ENCODE data around the gene HOXC13. TPM values are rescaled to one million over a fixed set of nuclear protein-coding genes. Genes with fewer than 3 reads are reported as not detected.

The HOXC13 gene
- total and polyA plus RNA-seq, 9 of the 15 experiments (the other 6 are each of a cell fraction or from before 2014, with no cell fraction given) = 0.03 to 0.29 (median 0.17) TPM; not detected in 2

DNA sequence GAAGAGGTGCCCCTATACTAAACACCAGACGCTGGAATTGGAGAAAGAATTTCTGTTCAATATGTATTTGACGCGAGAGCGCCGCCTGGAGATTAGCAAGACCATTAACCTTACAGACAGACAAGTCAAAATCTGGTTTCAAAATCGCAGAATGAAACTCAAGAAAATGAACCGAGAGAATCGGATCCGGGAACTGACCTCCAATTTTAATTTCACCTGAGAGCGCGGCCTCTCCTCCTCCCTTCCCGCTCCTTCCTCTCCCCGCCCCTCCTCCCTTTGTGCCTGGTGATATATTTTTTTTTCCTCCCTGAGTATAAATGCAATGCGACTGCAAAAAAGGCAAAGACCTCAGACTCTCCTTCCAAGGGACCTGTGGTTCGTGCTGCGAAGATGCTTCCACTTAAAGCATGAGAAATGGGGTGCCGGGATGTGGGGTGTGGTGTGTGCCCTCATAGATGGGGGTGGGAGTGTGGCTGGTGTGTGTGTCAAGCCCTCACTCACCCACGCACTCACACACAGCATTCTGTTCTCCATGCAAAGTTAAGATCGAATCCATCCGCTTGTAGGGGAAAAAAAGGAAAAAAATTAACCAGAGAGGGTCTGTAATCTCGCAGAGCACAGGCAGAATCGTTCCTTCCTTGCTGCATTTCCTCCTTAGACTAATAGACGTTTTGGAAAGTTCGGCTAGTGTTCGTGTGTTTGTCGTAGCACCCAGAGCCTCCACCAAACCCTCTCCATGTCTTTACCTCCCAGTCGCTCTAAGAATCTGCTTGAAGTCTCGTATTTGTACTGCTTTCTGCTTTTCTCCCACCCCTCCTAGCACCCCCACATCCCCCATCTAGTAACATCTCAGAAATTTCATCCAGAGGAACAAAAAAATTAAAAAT, 50.8 kb downstream of the HOXC13 start (continued):
- TF ChIP-seq, protein P1, sequence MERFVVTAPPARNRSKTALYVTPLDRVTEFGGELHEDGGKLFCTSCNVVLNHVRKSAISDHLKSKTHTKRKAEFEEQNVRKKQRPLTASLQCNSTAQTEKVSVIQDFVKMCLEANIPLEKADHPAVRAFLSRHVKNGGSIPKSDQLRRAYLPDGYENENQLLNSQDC (CRISPR knock-in tag; IDR thresholded peaks at IDR 0.05) = no peak
- TF ChIP-seq EZH2 (IDR thresholded peaks at IDR 0.05; ENCODE audit: borderline replicate concordance, low read depth, low read length) (no peak), PPARD (CRISPR knock-in tag; IDR thresholded peaks at IDR 0.05) (no peak), CEBPB (tag; IDR thresholded peaks at IDR 0.05) (no peak), NELFE (IDR thresholded peaks at IDR 0.05; ENCODE audit: insufficient read depth, insufficient read length) (no peak), FOXK1 (CRISPR knock-in tag; IDR thresholded peaks at IDR 0.05; ENCODE audit: borderline replicate concordance) (no peak), ZNF707 (CRISPR knock-in tag; conservative IDR thresholded peaks at IDR 0.05) (no peak), MLLT1 (IDR thresholded peaks at IDR 0.05) (no peak), ZFX (CRISPR knock-in tag; IDR thresholded peaks at IDR 0.05) (no peak), ZNF175 (CRISPR knock-in tag; IDR thresholded peaks at IDR 0.05; ENCODE audit: low read depth) (no peak), JUND (IDR thresholded peaks at IDR 0.05; ENCODE audit: borderline replicate concordance, low read depth, low read length) (peak; percentile 18; the same call in 1 of the 2 replicates), JUND (tag; IDR thresholded peaks at IDR 0.05; ENCODE audit: borderline replicate concordance, low read depth, low read length) (no peak; the same call in 2 of the 3 replicates), SNRNP70 (optimal IDR thresholded peaks at IDR 0.05; ENCODE audit: low read depth, low read length) (no peak), ADNP (tag; IDR thresholded peaks at IDR 0.05) (no peak), KLF13 (tag; IDR thresholded peaks at IDR 0.05; ENCODE audit: borderline replicate concordance, low read depth) (no peak), CREB3L1 (IDR thresholded peaks at IDR 0.05; ENCODE audit: borderline replicate concordance, low read depth) (no peak), ZNF668 (CRISPR knock-in tag; IDR thresholded peaks at IDR 0.05) (no peak), EGR1 (conservative IDR thresholded peaks at IDR 0.05) (peak; percentile 76), SIX5 (IDR thresholded peaks at IDR 0.05; ENCODE audit: borderline replicate concordance in 1 of 2, insufficient read depth in 1 of 2, low read depth in 1 of 2, low read length in 2 of 2) (no peak), EP300 (IDR thresholded peaks at IDR 0.05; ENCODE audit: low read length) (no peak), SAFB (IDR thresholded peaks at IDR 0.05; ENCODE audit: borderline replicate concordance, low read depth, low read length) (no peak), KDM2B (CRISPR knock-in tag; IDR thresholded peaks at IDR 0.05) (no peak), E4F1 (CRISPR knock-in tag; IDR thresholded peaks at IDR 0.05; ENCODE audit: borderline replicate concordance) (no peak)

Data from K562 (cell line).